DND-41 (cell line): ENCODE results near the gene APC2.

Experiments
- ATAC-seq: fragments of 200-7000 bp; cut with Tn5 transposase; 3 replicates; pipeline ENCODE4 v1.9.1; 2021; ENCODE audit warnings: low read depth; ENCODE audit not compliant: insufficient read depth
- DNase-seq: peaks from one replicate; pipeline ENCODE4 v3.0.0-alpha.2; 2020
- H2AFZ ChIP-seq: 2 replicates; pipeline ENCODE4 v1.6.0; 2012; ENCODE audit warnings: low read depth, low read length
- H3K27ac ChIP-seq: 2 replicates; pipeline ENCODE4 v1.5.1; 2012; ENCODE audit warnings: low read length, inconsistent platforms
- H3K27me3 ChIP-seq: fragments of 200-600 bp; sonication (generic); 2 replicates; pipeline ENCODE4 v1.6.0; 2012; ENCODE audit warnings: low read length, mild to moderate bottlenecking, inconsistent platforms; ENCODE audit not compliant: insufficient read depth, poor library complexity
- H3K36me3 ChIP-seq: 2 replicates; pipeline ENCODE4 v1.5.1; 2012; ENCODE audit warnings: low read length, inconsistent platforms; ENCODE audit not compliant: insufficient read depth
- H3K4me1 ChIP-seq: 2 replicates; pipeline ENCODE4 v1.5.1; 2012; ENCODE audit warnings: mild to moderate bottlenecking, low read length; ENCODE audit not compliant: insufficient read depth
- H3K4me2 ChIP-seq: 2 replicates; pipeline ENCODE4 v1.6.0; 2012; ENCODE audit warnings: mild to moderate bottlenecking, moderate library complexity, low read length, inconsistent platforms; ENCODE audit not compliant: insufficient read depth
- H3K4me3 ChIP-seq, 2 experiments: fragments of 200-600 bp in 1 of 2; shearing (Covaris generic) in 1 of 2; 2 replicates each; pipeline ENCODE4 v1.5.1; 2012 to 2016; ENCODE audit warnings: inconsistent platforms in 2 of 2, low read length in 2 of 2, mild to moderate bottlenecking in 2 of 2, low read depth in 1 of 2, moderate library complexity in 1 of 2
- H3K79me2 ChIP-seq: 2 replicates; pipeline ENCODE4 v1.6.0; 2012; ENCODE audit warnings: low read length, inconsistent platforms; ENCODE audit not compliant: insufficient read depth
- H3K9ac ChIP-seq: 2 replicates; pipeline ENCODE4 v1.6.0; 2012; ENCODE audit warnings: low read depth, mild to moderate bottlenecking, inconsistent platforms, low read length, moderate library complexity
- H3K9me3 ChIP-seq: 2 replicates; pipeline ENCODE4 v1.5.1; 2012; ENCODE audit warnings: low read length, moderate library complexity, mild to moderate bottlenecking, inconsistent platforms; ENCODE audit not compliant: insufficient read depth, severe bottlenecking
- H4K20me1 ChIP-seq: 2 replicates; pipeline ENCODE4 v1.6.0; 2012; ENCODE audit warnings: low read length; ENCODE audit not compliant: insufficient read depth
- CTCF ChIP-seq: IDR thresholded peaks from 2 replicates; pipeline ENCODE4 v1.5.1; 2012; ENCODE audit warnings: borderline replicate concordance, low read length, moderate library complexity, mild to moderate bottlenecking; ENCODE audit not compliant: poor library complexity, severe bottlenecking; ENCODE audit errors: extremely low read depth
- EZH2 ChIP-seq: IDR thresholded peaks from 3 replicates; pipeline ENCODE4 v1.6.1; 2012; ENCODE audit warnings: borderline replicate concordance, low read depth, mild to moderate bottlenecking, moderate library complexity, low read length, inconsistent platforms; ENCODE audit not compliant: severe bottlenecking

The APC2 gene

GRCh38 chr19:1460033-1460995, 10.4 kb downstream of the APC2 start:
- Histone ChIP-seq H3K4me1 (peaks cover 12% of the 10 kb centered on the region), H4K20me1 (peaks cover 28% of the 10 kb centered on the region), H3K27me3 (no peaks in the 10 kb centered on the region), H3K9me3 (no peaks in the 10 kb centered on the region), H3K9ac (no peak overlapping the region), H3K36me3 (peaks cover 13% of the 10 kb centered on the region), H2AFZ (no peak overlapping the region), H3K79me2 (no peaks in the 10 kb centered on the region), H3K4me3 (no peak overlapping the region), H3K4me2 (no peak overlapping the region), H3K27ac (no peak overlapping the region)
- no peak for DNase-seq
- ATAC-seq, result no peak
- no peak for TF ChIP-seq EZH2
- TF ChIP-seq CTCF, result no peak

GRCh38 chr19:1461862-1462261, 11.9 kb downstream of the APC2 start:
- H3K9ac ChIP-seq, result no peak overlapping the region
- H4K20me1 ChIP-seq, result peaks cover 27% of the 10 kb centered on the region
- no peak overlapping the region for H3K4me3 ChIP-seq
- H3K79me2 ChIP-seq, result no peaks in the 10 kb centered on the region
- peaks cover 13% of the 10 kb centered on the region for H3K36me3 ChIP-seq
- TF ChIP-seq CTCF (no peak), EZH2 (no peak)
- no peak for DNase-seq
- no peaks in the 10 kb centered on the region for H3K9me3 ChIP-seq
- ATAC-seq, result no peak
- H3K27me3 ChIP-seq, result no peaks in the 10 kb centered on the region
- H3K4me2 ChIP-seq, result no peak overlapping the region
- H2AFZ ChIP-seq, result no peak overlapping the region
- H3K4me1 ChIP-seq, result no peaks in the 10 kb centered on the region
- H3K27ac ChIP-seq, result no peak overlapping the region

GRCh38 chr19:1465191-1466016, 15.5 kb downstream of the APC2 start:
- no peak overlapping the region for H2AFZ ChIP-seq
- TF ChIP-seq EZH2 (no peak), CTCF (peak; percentile 15)
- peaks cover 8% of the 10 kb centered on the region for H3K36me3 ChIP-seq

More at GRCh38 chr19:1465191-1466016, 15.5 kb downstream of the APC2 start:
- no peaks in the 10 kb centered on the region for H3K79me2 ChIP-seq
- H3K9ac ChIP-seq, result no peak overlapping the region
- no peak overlapping the region for H3K4me2 ChIP-seq
- H4K20me1 ChIP-seq, result peaks cover 28% of the 10 kb centered on the region
- DNase-seq, result no peak
- peaks cover 4% of the 10 kb centered on the region for H3K4me1 ChIP-seq
- no peak for ATAC-seq
- no peak overlapping the region for H3K4me3 ChIP-seq
- no peak overlapping the region for H3K27ac ChIP-seq
- no peaks in the 10 kb centered on the region for H3K9me3 ChIP-seq
- no peaks in the 10 kb centered on the region for H3K27me3 ChIP-seq
